HAP-1 (cell line): ENCODE results near the gene SLC25A19.
A peak's percentile ranks its signal among the peaks of the same experiment; 100 is the strongest.
"Not testable (repeated sequence)": the region's sequence is repeated elsewhere in the genome, so short reads cannot be mapped to it uniquely, and the experiment has no call there.

ENCODE experiments used
- DNase-seq, 2 experiments: peaks; one replicate each; pipeline ENCODE4 v3.0.0-alpha.2; 2016 to 2020; ENCODE audit warnings: low spot score in 2 of 2
- H3K27me3 ChIP-seq: fragments of 250-450 bp; sonication (Bioruptor Pico); 2 replicates; pipeline ENCODE4 v1.5.1; 2020; ENCODE audit warnings: low read depth, mild to moderate bottlenecking, moderate library complexity
- H3K36me3 ChIP-seq: fragments of 250-450 bp; sonication (Bioruptor Pico); replicated peaks from 2 replicates; pipeline ENCODE4 v1.5.1; 2020; ENCODE audit warnings: mild to moderate bottlenecking
- H3K4me1 ChIP-seq: fragments of 250-450 bp; sonication (Bioruptor Pico); 2 replicates; pipeline ENCODE4 v1.5.1; 2020; ENCODE audit warnings: mild to moderate bottlenecking
- H3K4me3 ChIP-seq: fragments of 250-450 bp; sonication (Bioruptor Pico); 2 replicates; pipeline ENCODE4 v1.5.1; 2020; ENCODE audit warnings: mild to moderate bottlenecking, moderate library complexity
- H3K9me3 ChIP-seq: fragments of 250-450 bp; sonication (Bioruptor Pico); 2 replicates; pipeline ENCODE4 v1.5.1; 2020; ENCODE audit warnings: mild to moderate bottlenecking, moderate library complexity
- in situ Hi-C: fragments of 300-500 bp; cut with MboI; formaldehyde crosslinking; loops from 3 replicates; pipeline ENCODE4 v1.14.3; 2020; ENCODE audit warnings: low sequenced_read_pairs, inconsistent platforms, mixed read lengths

Gene SLC25A19

GRCh38 chr17:75288359-75288758 lies 874 bp downstream of the SLC25A19 start:
- Histone ChIP-seq H3K36me3 (peaks cover 33% of the 10 kb centered on the region), H3K27me3 (no peaks in the 10 kb centered on the region), H3K4me1 (peaks cover 11% of the 10 kb centered on the region), H3K4me3 (peak overlapping the region; percentile 93), H3K9me3 (no peaks in the 10 kb centered on the region; the same call in 1 of the 2 replicates)
- in situ Hi-C loops = no loop called here
- DNase-seq = no peak

GRCh38 chr17:75287221-75287620 lies 2.0 kb downstream of the SLC25A19 start:
- H3K27me3 ChIP-seq = no peaks in the 10 kb centered on the region
- in situ Hi-C loops = no loop called here
- H3K9me3 ChIP-seq = no peaks in the 10 kb centered on the region; the same call in 1 of the 2 replicates
- H3K4me3 ChIP-seq = no peak overlapping the region
- no peak for DNase-seq
- peaks cover 42% of the 10 kb centered on the region for H3K36me3 ChIP-seq
- peaks cover 11% of the 10 kb centered on the region for H3K4me1 ChIP-seq

DNA sequence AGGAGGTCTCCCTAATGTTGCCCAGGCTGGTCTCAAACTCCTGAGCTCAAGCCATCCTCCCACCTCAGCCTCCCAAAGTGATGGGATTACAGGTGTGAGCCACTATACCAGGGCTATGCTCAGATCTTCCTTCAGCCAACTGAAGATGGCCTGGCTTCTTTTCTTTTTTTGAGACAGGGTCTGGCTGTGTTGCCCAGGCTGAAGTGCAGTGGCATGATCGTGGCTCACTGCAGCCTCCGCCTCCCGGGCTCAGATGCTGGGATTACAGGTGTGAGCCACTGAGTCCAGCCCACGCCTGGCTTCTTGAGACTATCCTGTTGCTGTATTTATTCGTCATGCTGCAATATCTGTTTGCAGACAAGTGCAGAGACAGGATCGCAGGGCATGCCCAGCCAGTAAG lies 4.1 kb downstream of the SLC25A19 start:
- Histone ChIP-seq H3K27me3 (no peaks in the 10 kb centered on the region), H3K4me3 (no peak overlapping the region), H3K4me1 (peaks cover 11% of the 10 kb centered on the region), H3K36me3 (peaks cover 54% of the 10 kb centered on the region), H3K9me3 (no peaks in the 10 kb centered on the region; the same call in 1 of the 2 replicates)
- DNase-seq = no peak
- in situ Hi-C loops = no loop called here

DNA sequence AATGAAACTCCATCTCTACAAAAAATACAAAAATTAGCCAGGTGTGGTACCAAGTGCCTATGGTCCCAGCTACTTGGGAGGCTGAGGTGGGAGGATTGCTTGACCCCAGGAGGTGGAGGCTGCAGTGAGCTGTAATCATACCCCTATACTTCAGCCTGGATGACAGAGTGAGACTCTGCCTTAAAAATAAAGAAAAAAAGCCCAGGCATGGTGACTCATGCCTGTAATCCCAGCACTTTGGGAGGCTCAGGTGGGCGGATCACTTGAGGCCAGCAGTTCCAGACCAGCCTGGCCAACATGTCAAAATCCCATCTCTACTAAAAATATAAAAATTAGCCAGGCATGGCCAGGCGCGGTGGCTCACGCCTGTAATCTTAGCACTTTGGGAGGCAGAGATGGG lies 9.0 kb downstream of the SLC25A19 start:
- in situ Hi-C loops, DNase-seq, H3K4me3 ChIP-seq, H3K9me3 ChIP-seq, H3K4me1 ChIP-seq, H3K27me3 ChIP-seq: not testable (repeated sequence)
- peaks cover 56% of the 10 kb centered on the region for H3K36me3 ChIP-seq

DNA sequence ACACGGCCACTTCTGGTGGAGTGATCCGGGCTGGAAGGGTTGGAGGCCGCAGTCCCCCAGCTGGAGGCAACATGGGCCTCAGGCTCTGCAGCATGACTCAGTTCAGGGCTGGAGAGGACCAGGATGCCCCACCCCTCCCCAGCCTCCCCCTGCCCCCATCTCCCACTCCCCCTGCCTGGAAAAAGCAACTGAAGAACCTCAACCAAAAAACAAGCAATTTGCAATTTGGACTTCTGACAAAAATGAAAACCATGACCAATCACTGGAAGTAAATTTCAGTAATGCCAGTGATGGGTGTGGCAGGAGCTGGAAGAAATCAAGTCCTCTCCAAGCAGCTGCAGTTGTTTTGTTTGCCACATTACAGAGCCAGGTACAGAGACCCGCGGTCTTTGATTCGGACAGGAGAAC lies 11.6 kb downstream of the SLC25A19 start:
- in situ Hi-C loops = no loop called here
- Histone ChIP-seq H3K27me3 (no peaks in the 10 kb centered on the region), H3K4me1 (no peaks in the 10 kb centered on the region), H3K9me3 (no peaks in the 10 kb centered on the region), H3K4me3 (no peak overlapping the region), H3K36me3 (peaks cover 61% of the 10 kb centered on the region)
- DNase-seq = no peak

- Histone ChIP-seq H3K27me3 (no peaks in the 10 kb centered on the region), H3K4me3 (no peak overlapping the region), H3K36me3 (peaks cover 46% of the 10 kb centered on the region), H3K9me3 (no peaks in the 10 kb centered on the region), H3K4me1 (peaks cover 7% of the 10 kb centered on the region)
- no peak for DNase-seq
- in situ Hi-C loops = no loop called here
Measured at GRCh38 chr17:75273977-75274708, 15.1 kb downstream of the SLC25A19 start.

- H3K4me3 ChIP-seq = no peak overlapping the region
- H3K9me3 ChIP-seq = no peaks in the 10 kb centered on the region
- no peak for DNase-seq
- no peaks in the 10 kb centered on the region for H3K27me3 ChIP-seq
- peaks cover 36% of the 10 kb centered on the region for H3K36me3 ChIP-seq
- peaks cover 7% of the 10 kb centered on the region for H3K4me1 ChIP-seq
- in situ Hi-C loops = no loop called here
Measured at GRCh38 chr17:75272848-75273184, 16.4 kb downstream of the SLC25A19 start.

GRCh38 chr17:75271955-75272847 lies 17.0 kb downstream of the SLC25A19 start:
- peak overlapping the region; percentile 79 for H3K4me3 ChIP-seq
- H3K4me1 ChIP-seq = peaks cover 7% of the 10 kb centered on the region
- no peaks in the 10 kb centered on the region for H3K9me3 ChIP-seq
- in situ Hi-C loops = no loop called here
- peaks cover 37% of the 10 kb centered on the region for H3K36me3 ChIP-seq
- DNase-seq = no peak
- no peaks in the 10 kb centered on the region for H3K27me3 ChIP-seq

- peaks cover 43% of the 10 kb centered on the region for H3K36me3 ChIP-seq
- peak overlapping the region; percentile 79 for H3K4me3 ChIP-seq
- in situ Hi-C loops = no loop called here
- H3K9me3 ChIP-seq = no peaks in the 10 kb centered on the region
- peaks cover 7% of the 10 kb centered on the region for H3K4me1 ChIP-seq
- no peaks in the 10 kb centered on the region for H3K27me3 ChIP-seq
- DNase-seq = peak; percentile 66 to 85
Measured at GRCh38 chr17:75271233-75271954, 17.8 kb downstream of the SLC25A19 start.

GRCh38 chr17:75270966-75271232 lies 18.3 kb downstream of the SLC25A19 start, which contains the start of gene MIF4GD:
MIF4GD (minus strand) TSS chr17:75271231; CDS start chr17:75270195, 1,036 bp downstream.
- H3K9me3 ChIP-seq = no peaks in the 10 kb centered on the region
- H3K36me3 ChIP-seq = peaks cover 48% of the 10 kb centered on the region
- in situ Hi-C loops = no loop called here
- H3K4me1 ChIP-seq = peaks cover 7% of the 10 kb centered on the region
- no peaks in the 10 kb centered on the region for H3K27me3 ChIP-seq
- no peak for DNase-seq
- peak within 1 kb of the TSS; percentile 79 for H3K4me3 ChIP-seq

- peak; percentile 72 to 78 for DNase-seq
- Histone ChIP-seq H3K4me1 (peaks cover 7% of the 10 kb centered on the region), H3K27me3 (no peaks in the 10 kb centered on the region), H3K4me3 (peak overlapping the region; percentile 79), H3K36me3 (peaks cover 49% of the 10 kb centered on the region), H3K9me3 (no peaks in the 10 kb centered on the region)
- in situ Hi-C loops = no loop called here
Measured at GRCh38 chr17:75270218-75270965, 18.8 kb downstream of the SLC25A19 start.

- Histone ChIP-seq H3K4me1 (peaks cover 7% of the 10 kb centered on the region), H3K9me3 (no peaks in the 10 kb centered on the region), H3K27me3 (no peaks in the 10 kb centered on the region), H3K4me3 (peak overlapping the region; percentile 79), H3K36me3 (peaks cover 51% of the 10 kb centered on the region)
- no peak for DNase-seq
- in situ Hi-C loops = no loop called here
Measured at GRCh38 chr17:75269844-75270217, 19.4 kb downstream of the SLC25A19 start.
